Measurements from ENCODE around the gene PTMS.

The PTMS gene, protein sequence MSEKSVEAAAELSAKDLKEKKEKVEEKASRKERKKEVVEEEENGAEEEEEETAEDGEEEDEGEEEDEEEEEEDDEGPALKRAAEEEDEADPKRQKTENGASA

DNA sequence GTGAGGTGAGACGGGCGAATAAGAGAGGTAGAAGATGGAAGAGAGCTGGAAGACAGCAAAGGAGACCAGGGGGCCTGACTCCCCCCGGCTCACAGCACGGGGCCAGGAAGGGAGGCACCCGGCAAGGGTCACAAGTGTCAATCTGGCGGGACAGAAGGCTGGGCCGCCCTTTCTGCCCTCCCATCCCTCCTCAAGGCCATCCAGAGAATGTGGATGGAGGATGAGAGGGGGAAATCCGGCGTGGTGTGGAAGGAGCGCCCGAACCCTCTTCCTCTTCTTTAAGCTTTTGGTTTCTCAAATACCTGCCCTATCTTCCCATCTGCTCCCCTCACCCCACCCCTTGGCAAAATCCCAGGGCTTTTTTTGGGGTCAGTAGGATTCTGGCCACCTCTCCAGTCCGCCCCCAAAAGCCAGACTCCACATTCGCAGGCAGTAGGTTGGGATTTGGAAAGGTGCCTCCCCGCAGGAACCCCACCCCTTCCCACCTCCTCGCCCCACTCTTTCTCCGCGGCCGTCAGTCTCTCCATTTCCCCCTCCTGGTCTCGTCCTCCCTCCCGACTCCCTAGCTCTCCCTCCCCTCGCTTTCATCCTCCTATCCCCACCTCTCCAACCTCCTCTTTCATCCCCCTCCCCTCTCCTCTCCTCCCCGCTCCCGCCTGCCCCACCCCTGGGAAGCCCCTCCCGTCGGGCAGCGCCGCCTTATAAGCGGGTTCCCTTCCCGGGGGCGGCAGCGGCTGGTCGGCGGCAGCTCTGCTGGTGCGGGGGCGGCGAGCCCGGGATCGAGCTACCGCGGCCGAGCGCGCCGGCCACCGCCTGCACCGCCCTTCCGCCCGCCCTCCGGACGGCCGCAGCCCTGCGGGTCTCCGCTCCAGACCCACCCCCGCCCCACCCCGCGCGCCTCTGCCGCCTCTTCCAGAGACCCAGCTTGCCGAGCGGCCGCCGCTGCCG, at the start of gene PTMS:
TSS of gene PTMS (plus strand) at position 730 of the 948 bp plus-strand sequence. CDS start 343 bp downstream, outside the sequence.
- H3K27ac ChIP-seq = peak within 1 kb of the TSS; percentile 97
- TF ChIP-seq, protein P1, sequence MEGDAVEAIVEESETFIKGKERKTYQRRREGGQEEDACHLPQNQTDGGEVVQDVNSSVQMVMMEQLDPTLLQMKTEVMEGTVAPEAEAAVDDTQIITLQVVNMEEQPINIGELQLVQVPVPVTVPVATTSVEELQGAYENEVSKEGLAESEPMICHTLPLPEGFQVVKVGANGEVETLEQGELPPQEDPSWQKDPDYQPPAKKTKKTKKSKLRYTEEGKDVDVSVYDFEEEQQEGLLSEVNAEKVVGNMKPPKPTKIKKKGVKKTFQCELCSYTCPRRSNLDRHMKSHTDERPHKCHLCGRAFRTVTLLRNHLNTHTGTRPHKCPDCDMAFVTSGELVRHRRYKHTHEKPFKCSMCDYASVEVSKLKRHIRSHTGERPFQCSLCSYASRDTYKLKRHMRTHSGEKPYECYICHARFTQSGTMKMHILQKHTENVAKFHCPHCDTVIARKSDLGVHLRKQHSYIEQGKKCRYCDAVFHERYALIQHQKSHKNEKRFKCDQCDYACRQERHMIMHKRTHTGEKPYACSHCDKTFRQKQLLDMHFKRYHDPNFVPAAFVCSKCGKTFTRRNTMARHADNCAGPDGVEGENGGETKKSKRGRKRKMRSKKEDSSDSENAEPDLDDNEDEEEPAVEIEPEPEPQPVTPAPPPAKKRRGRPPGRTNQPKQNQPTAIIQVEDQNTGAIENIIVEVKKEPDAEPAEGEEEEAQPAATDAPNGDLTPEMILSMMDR (conservative IDR thresholded peaks at IDR 0.05) = no peak

DNA sequence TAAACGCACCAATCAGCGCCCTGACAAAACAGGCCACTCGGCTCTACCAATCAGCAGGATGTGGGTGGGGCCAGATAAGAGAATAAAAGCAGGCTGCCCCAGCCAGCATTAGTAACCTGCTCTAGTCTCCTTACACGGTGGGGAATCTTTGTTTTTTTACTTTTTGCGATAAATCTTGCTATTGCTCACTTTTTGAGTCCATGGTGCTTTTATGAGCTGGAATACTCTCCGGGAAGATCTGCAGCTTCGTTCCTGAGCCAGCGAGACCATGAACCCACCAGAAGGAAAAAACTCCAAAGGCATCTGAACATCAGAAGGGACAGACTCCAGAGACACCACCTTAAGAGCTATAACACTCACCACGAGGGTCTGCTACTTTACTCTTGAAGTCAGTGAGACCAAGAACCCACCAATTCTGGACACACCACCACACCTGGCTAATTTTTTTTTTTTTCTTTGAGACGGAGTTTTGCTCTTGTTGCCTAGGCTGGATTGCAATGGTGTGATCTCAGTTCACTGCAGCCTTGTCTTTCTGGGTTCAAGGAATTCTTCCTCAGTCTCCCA, 49.2 kb upstream of the PTMS start:
- TF ChIP-seq, protein P1 (conservative IDR thresholded peaks at IDR 0.05) = no peak
- H3K27ac ChIP-seq = no peak overlapping the region

DNA sequence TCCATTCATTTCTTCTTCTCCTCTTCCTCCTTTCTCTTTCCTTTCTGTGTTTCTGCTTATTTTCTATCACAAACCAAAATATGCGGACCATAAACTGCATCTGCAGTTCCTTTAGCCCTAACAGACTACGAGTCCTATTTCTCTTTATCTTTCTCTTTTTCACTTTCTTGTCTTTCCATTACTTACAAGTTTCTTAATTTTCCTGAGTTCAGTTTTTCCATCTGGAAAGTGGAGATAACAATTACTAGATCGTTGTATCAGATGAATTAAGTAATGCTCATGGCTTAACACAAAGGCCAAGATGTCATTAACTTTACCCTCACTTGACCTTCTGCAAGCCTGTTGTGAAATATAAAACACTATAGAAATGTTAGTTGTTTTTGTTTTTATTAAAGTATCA, 43.3 kb upstream of the PTMS start:
- no peak overlapping the region for H3K27ac ChIP-seq
- TF ChIP-seq, protein P1 (conservative IDR thresholded peaks at IDR 0.05) = no peak

DNA sequence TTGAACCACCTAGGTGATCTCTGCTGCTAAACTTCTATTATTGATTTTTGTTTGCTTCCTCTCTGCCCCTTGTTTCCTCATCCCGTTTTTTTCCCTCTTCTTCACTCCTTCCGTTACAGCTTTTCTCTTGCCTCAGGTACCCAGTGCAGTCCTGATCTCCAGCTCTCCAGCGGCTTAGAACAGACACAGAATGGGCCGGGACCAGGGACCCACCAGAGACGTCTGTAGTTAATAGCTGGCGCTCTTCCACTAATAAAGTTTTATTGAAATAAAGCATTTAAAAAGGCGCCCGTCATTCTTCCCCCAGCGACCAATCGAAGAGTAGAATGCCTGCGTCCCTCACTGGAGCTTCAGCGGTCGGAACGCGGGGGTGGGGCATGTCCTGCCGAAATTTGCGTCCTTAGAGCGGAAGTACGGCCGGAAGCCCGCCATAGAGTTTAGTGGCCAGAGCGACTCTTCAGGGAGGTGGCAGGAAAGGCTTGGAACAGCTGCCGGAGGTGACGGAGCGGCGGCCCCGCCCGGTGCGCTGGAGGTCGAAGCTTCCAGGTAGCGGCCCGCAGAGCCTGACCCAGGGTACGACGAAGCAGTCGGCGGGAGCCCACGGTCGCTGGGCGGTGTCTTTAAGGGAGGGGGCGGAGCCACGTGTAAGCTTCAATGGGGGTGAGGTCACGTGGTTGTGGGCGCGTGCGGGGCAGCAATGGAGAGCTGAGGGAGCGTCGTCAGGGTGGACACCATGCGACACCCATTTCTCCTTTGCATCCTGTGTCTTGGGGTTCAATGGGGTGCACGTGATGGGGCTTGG, 42.4 kb upstream of the PTMS start, which contains the start of gene COPS7A:
TSS of gene COPS7A (plus strand) at position 440 of the 802 bp plus-strand sequence. CDS start 611 bp downstream, outside the sequence.
- TF ChIP-seq, protein P1 (conservative IDR thresholded peaks at IDR 0.05) = peak; percentile 12; the same call in 1 of the 2 replicates
- peak within 1 kb of the TSS; percentile 79 for H3K27ac ChIP-seq

DNA sequence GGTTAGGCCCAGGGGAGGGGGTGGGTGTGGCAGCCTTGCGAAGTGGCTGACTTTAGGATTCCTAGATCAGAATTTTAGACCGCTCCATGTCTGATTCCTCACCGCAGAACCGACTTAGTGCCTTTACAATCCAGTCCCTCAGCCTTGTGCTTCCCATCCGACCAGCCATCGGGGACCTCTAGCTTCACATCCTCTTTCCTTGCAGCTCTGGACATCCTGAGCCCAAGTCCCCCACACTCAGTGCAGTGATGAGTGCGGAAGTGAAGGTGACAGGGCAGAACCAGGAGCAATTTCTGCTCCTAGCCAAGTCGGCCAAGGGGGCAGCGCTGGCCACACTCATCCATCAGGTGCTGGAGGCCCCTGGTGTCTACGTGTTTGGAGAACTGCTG, 41.8 kb upstream of the PTMS start:
- TF ChIP-seq, protein P1 (conservative IDR thresholded peaks at IDR 0.05) = no peak
- peak overlapping the region; percentile 79 for H3K27ac ChIP-seq

DNA sequence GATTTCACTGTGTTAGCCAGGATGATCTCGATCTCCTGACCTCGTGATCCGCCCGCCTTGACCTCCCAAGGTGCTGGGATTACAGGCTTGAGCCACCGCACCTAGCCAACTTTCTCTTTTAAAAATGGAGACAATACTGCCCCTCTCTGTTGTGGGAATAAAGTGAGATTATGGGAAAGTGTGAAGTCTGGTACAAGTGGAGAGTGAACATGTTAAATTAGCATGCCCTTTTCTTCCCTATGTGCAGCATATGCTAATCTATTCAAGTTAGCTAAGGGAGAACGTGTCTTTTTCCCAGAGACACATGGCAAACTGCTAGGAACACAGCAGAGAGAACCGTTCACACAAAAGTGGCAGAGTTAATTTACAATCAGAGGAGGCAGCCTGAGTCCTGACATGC, 40.8 kb upstream of the PTMS start:
- peak overlapping the region; percentile 79; the same call in 1 of the 2 replicates for H3K27ac ChIP-seq

More for the DNA sequence above, 40.8 kb upstream of the PTMS start:
- TF ChIP-seq, protein P1 (conservative IDR thresholded peaks at IDR 0.05) = no peak

All from VCaP (cell line).